Chondrocyte (in vitro differentiated cells): ENCODE data around the gene PTPRG. TPM values are rescaled to one million over a fixed set of nuclear protein-coding genes. Genes with fewer than 3 reads are reported as not detected.

Source experiments
- DNase-seq: peaks from one replicate; pipeline ENCODE4 v3.0.0; 2021; ENCODE audit warnings: mixed read lengths, low spot score
- H3K27ac Mint-ChIP-seq: one replicate; pipeline ENCODE4 v1.8.0; 2021; ENCODE audit warnings: mild to moderate bottlenecking, moderate library complexity, mixed read lengths; ENCODE audit not compliant: unreplicated experiment
- H3K27me3 Mint-ChIP-seq: 2 replicates; pipeline ENCODE4 v1.8.0; 2021; ENCODE audit warnings: low read depth, mixed read lengths
- H3K36me3 Mint-ChIP-seq: 2 replicates; pipeline ENCODE4 v1.8.0; 2021; ENCODE audit warnings: low read depth, mixed read lengths
- H3K4me1 Mint-ChIP-seq: 2 replicates; pipeline ENCODE4 v1.8.0; 2021; ENCODE audit warnings: low read depth, mild to moderate bottlenecking, mixed read lengths
- H3K4me3 Mint-ChIP-seq: one replicate; pipeline ENCODE4 v1.8.0; 2021; ENCODE audit warnings: mild to moderate bottlenecking, moderate library complexity, mixed read lengths; ENCODE audit not compliant: unreplicated experiment
- H3K9me3 Mint-ChIP-seq: 2 replicates; pipeline ENCODE4 v1.8.0; 2021; ENCODE audit warnings: low read depth, mixed read lengths
- CTCF ChIP-seq: fragments of 200-600 bp; sonication (generic); IDR thresholded peaks from 2 replicates; pipeline ENCODE4 v1.5.0; 2021; ENCODE audit warnings: antibody characterized with exemption, mild to moderate bottlenecking, moderate library complexity
- total RNA-seq: library from RNA; stranded (reverse); gene quantifications from 3 replicates; pipeline ENCODE4 v1.2.1, GENCODE V29; 2021

Gene PTPRG
- total RNA-seq, 1 donor from 2014 or later: 45.5 TPM

GRCh38 chr3:61532739-61533500 is 28.5 kb upstream of the PTPRG start:
- H3K4me1 Mint-ChIP-seq: peaks cover 11% of the 10 kb centered on the region
- H3K36me3 Mint-ChIP-seq: no peaks in the 10 kb centered on the region
- H3K27me3 Mint-ChIP-seq: peaks cover 17% of the 10 kb centered on the region
- no peak for DNase-seq
- no peak overlapping the region for H3K4me3 Mint-ChIP-seq
- no peak for TF ChIP-seq CTCF
- H3K27ac Mint-ChIP-seq: no peak overlapping the region
- no peaks in the 10 kb centered on the region for H3K9me3 Mint-ChIP-seq

- H3K4me3 Mint-ChIP-seq: no peak overlapping the region
- H3K27me3 Mint-ChIP-seq: peaks cover 17% of the 10 kb centered on the region
- H3K27ac Mint-ChIP-seq: no peak overlapping the region
- H3K9me3 Mint-ChIP-seq: no peaks in the 10 kb centered on the region
- peaks cover 12% of the 10 kb centered on the region for H3K4me1 Mint-ChIP-seq
- no peaks in the 10 kb centered on the region for H3K36me3 Mint-ChIP-seq
- DNase-seq: no peak
- no peak for TF ChIP-seq CTCF
These were observed 25.5 kb upstream of the PTPRG start for GRCh38 chr3:61535826-61536225.

- H3K4me3 Mint-ChIP-seq: no peak overlapping the region
- peaks cover 12% of the 10 kb centered on the region for H3K27me3 Mint-ChIP-seq
- H3K36me3 Mint-ChIP-seq: no peaks in the 10 kb centered on the region
- H3K27ac Mint-ChIP-seq: peak overlapping the region; percentile 12
- no peak for DNase-seq
- no peaks in the 10 kb centered on the region for H3K9me3 Mint-ChIP-seq
- H3K4me1 Mint-ChIP-seq: peaks cover 12% of the 10 kb centered on the region
- no peak for TF ChIP-seq CTCF
These were observed 24.0 kb upstream of the PTPRG start for GRCh38 chr3:61537366-61537765.

GRCh38 chr3:61538486-61538885 is 22.9 kb upstream of the PTPRG start:
- DNase-seq: no peak
- Mint-ChIP-seq H3K36me3 (no peaks in the 10 kb centered on the region), H3K4me1 (peaks cover 12% of the 10 kb centered on the region), H3K27me3 (peaks cover 13% of the 10 kb centered on the region), H3K4me3 (no peak overlapping the region), H3K27ac (no peak overlapping the region), H3K9me3 (no peaks in the 10 kb centered on the region)
- no peak for TF ChIP-seq CTCF

GRCh38 chr3:61541694-61542093 is 19.7 kb upstream of the PTPRG start:
- H3K4me3 Mint-ChIP-seq: no peak overlapping the region
- no peak for DNase-seq
- H3K9me3 Mint-ChIP-seq: no peaks in the 10 kb centered on the region
- H3K27me3 Mint-ChIP-seq: peaks cover 13% of the 10 kb centered on the region
- H3K4me1 Mint-ChIP-seq: peaks cover 12% of the 10 kb centered on the region
- TF ChIP-seq CTCF: no peak
- no peaks in the 10 kb centered on the region for H3K36me3 Mint-ChIP-seq
- no peak overlapping the region for H3K27ac Mint-ChIP-seq
